Stomach smooth muscle (tissue), 2 donors: ENCODE data around the gene SAP30L.

Experiments used
- H3K27ac ChIP-seq: one replicate; pipeline ENCODE4 v1.7.0; 2013; ENCODE audit warnings: mild to moderate bottlenecking, low read length, inconsistent platforms
- H3K27me3 ChIP-seq, 2 donors: one replicate each; pipeline ENCODE4 v1.7.0; 2013; ENCODE audit warnings: low read length in 2 of 2; ENCODE audit not compliant: insufficient read depth in 2 of 2, control insufficient read depth in 1 of 2
- H3K36me3 ChIP-seq, 2 donors: one replicate each; pipeline ENCODE4 v1.7.0; 2013; ENCODE audit warnings: low read length in 2 of 2; ENCODE audit not compliant: control insufficient read depth in 2 of 2, insufficient read depth in 2 of 2
- H3K4me1 ChIP-seq: one replicate; pipeline ENCODE4 v1.7.0; 2013; ENCODE audit warnings: low read length; ENCODE audit not compliant: control insufficient read depth, insufficient read depth
- H3K4me3 ChIP-seq, 2 donors: one replicate each; pipeline ENCODE4 v1.7.0; 2013; ENCODE audit warnings: low read length in 2 of 2
- H3K9ac ChIP-seq, 2 donors: one replicate each; pipeline ENCODE4 v1.7.0; 2013; ENCODE audit warnings: low read length in 2 of 2, mild to moderate bottlenecking in 1 of 2
- H3K9me3 ChIP-seq, 2 donors: one replicate each; pipeline ENCODE4 v1.7.0; 2013; ENCODE audit warnings: low read length in 2 of 2; ENCODE audit not compliant: control insufficient read depth in 2 of 2
- donor health status: healthy.
- donor health status: Pancreatic carcinoma.

The SAP30L gene

GRCh38 chr5:154493274-154493673, 47.5 kb downstream of the SAP30L start:
- H3K9ac ChIP-seq, result no peak overlapping the region
- H3K36me3 ChIP-seq, result no peaks in the 10 kb centered on the region
- peaks cover 11 to 22% of the 10 kb centered on the region in 2 donors for H3K27me3 ChIP-seq
- H3K4me3 ChIP-seq, result no peak overlapping the region
- H3K27ac ChIP-seq, result no peak overlapping the region
- no peaks in the 10 kb centered on the region for H3K9me3 ChIP-seq
- H3K4me1 ChIP-seq, result no peaks in the 10 kb centered on the region

DNA sequence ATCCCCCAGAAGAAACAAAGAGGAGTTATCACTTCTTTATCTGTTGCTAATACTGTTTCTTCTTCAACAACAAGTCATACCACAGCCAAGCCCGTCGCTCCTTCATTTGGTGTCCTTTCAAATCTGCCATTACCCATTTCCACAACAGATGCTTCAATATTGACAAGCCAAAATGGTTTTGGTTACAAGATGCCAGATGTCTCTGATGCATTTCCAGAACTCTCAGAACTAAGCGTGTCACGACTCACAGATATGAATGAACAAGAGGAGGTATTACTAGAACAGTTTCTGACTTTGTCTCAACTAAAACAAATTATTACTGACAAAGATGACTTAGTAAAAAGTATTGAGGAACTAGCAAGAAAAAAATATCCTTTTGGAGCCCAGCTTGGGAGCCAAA, 48.2 kb downstream of the SAP30L start:
- H3K4me3 ChIP-seq, result no peak overlapping the region
- peaks cover 10 to 17% of the 10 kb centered on the region in 2 donors for H3K27me3 ChIP-seq
- H3K4me1 ChIP-seq, result no peaks in the 10 kb centered on the region

DNA sequence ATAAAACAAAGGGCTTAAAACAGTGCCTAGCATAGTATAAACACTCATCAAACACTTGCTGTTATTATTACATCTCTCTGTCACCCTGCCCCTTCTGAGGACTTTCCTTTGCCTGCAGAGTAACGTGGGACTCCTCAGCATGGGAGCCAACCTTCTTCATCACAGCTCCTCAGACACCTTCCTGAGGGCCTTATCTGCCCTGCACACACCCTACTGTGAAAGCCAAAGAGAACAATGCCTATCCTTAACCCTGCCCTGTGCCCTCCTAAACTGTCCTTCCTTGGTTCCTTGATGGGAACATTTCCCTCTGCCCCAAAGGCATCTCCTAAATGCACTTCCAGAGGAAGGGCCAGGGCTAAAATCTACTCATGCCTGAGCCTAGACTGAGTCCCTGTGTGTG, 52.8 kb downstream of the SAP30L start:
- Histone ChIP-seq H3K9me3 (no peaks in the 10 kb centered on the region), H3K9ac (no peak overlapping the region), H3K27ac (no peak overlapping the region), H3K27me3 (peaks cover 3 to 6% of the 10 kb centered on the region in 2 donors), H3K36me3 (no peaks in the 10 kb centered on the region), H3K4me1 (no peaks in the 10 kb centered on the region), H3K4me3 (no peak overlapping the region)

More for the DNA sequence above, 48.2 kb downstream of the SAP30L start:
- H3K9ac ChIP-seq, result no peak overlapping the region
- no peaks in the 10 kb centered on the region for H3K36me3 ChIP-seq
- no peaks in the 10 kb centered on the region for H3K9me3 ChIP-seq
- H3K27ac ChIP-seq, result no peak overlapping the region

DNA sequence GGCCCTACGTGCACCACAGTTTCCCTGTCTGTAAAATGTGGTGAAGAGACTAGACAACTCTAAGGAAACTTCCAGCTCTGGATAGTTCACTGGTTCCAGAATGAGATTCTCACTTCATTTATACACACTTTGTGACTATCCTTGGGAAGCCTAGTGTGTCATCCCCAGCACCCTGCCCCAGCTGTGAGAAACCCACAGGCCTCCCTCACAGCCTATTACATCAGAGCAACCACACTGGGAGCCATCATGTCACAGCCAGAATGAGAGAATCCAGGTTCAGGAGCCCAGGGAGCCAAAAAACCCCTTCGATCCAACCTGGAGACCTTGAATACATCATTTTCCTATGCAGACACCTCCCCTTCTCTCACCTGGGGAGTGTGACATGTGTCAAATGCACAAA, 53.2 kb downstream of the SAP30L start:
- no peak overlapping the region for H3K9ac ChIP-seq

GRCh38 chr5:154501566-154501965, 55.8 kb downstream of the SAP30L start:
- no peak overlapping the region for H3K27ac ChIP-seq
- no peaks in the 10 kb centered on the region for H3K9me3 ChIP-seq
- no peaks in the 10 kb centered on the region for H3K36me3 ChIP-seq
- no peak overlapping the region for H3K4me3 ChIP-seq
- H3K27me3 ChIP-seq, result peaks cover 0 to 7% of the 10 kb centered on the region in 2 donors
- no peak overlapping the region for H3K9ac ChIP-seq
- no peaks in the 10 kb centered on the region for H3K4me1 ChIP-seq

More for the DNA sequence above, 53.2 kb downstream of the SAP30L start:
- Histone ChIP-seq H3K4me1 (no peaks in the 10 kb centered on the region), H3K4me3 (no peak overlapping the region), H3K27me3 (peaks cover 0 to 7% of the 10 kb centered on the region in 2 donors), H3K27ac (no peak overlapping the region), H3K9me3 (no peaks in the 10 kb centered on the region), H3K36me3 (no peaks in the 10 kb centered on the region)

DNA sequence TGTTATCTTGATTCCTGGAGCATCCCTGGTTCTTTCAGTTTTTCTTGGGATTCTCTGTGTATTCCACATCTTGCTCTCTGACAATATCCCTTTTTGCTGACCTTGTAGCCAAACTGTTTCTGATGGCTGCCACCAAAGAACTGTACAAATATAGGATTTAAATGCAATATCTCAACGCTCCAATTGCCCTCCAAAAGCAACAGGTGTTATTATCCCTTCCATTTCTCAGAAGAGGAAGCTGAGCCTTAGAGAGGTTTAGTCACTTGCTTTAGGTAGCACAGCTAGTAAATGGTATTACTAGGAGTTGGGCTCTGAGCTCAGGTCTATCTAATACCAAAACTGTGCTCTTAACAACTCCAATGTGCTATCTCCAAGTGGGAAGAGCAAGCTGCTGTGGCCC, 56.4 kb downstream of the SAP30L start:
- no peak overlapping the region for H3K4me3 ChIP-seq
- H3K36me3 ChIP-seq, result no peaks in the 10 kb centered on the region
- H3K27me3 ChIP-seq, result peaks cover 0 to 7% of the 10 kb centered on the region in 2 donors

DNA sequence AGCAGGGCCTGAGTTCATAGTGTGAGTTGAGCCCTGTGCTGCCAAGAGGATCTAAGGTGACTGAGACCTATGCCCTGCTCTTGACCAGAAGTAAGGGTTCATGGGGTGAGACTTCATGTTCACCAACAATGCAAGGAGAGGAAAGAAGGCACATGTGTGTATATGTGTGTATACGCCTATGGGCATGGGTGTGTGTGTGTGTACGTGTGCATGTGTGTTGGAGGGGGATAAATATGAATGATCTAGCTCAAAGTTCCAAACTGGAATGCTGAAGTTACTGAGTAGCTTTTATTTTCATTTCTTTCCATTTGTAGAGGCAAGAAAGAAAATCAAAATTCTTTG, 57.9 kb downstream of the SAP30L start:
- no peaks in the 10 kb centered on the region for H3K36me3 ChIP-seq
- H3K27me3 ChIP-seq, result peaks cover 0 to 5% of the 10 kb centered on the region in 2 donors
- no peaks in the 10 kb centered on the region for H3K4me1 ChIP-seq
- no peak overlapping the region for H3K9ac ChIP-seq
- no peaks in the 10 kb centered on the region for H3K9me3 ChIP-seq
- no peak overlapping the region for H3K4me3 ChIP-seq
- H3K27ac ChIP-seq, result no peak overlapping the region

More for the DNA sequence above, 56.4 kb downstream of the SAP30L start:
- H3K4me1 ChIP-seq, result no peaks in the 10 kb centered on the region
- H3K9me3 ChIP-seq, result no peaks in the 10 kb centered on the region
- no peak overlapping the region for H3K9ac ChIP-seq
- H3K27ac ChIP-seq, result no peak overlapping the region

- H3K9me3 ChIP-seq, result no peaks in the 10 kb centered on the region
- no peak overlapping the region for H3K27ac ChIP-seq
- H3K36me3 ChIP-seq, result no peaks in the 10 kb centered on the region
- peaks cover 0 to 7% of the 10 kb centered on the region in 2 donors for H3K27me3 ChIP-seq
- H3K9ac ChIP-seq, result no peak overlapping the region
- no peaks in the 10 kb centered on the region for H3K4me1 ChIP-seq
- no peak overlapping the region for H3K4me3 ChIP-seq
These were observed 59.8 kb downstream of the SAP30L start for GRCh38 chr5:154505567-154505966.

DNA sequence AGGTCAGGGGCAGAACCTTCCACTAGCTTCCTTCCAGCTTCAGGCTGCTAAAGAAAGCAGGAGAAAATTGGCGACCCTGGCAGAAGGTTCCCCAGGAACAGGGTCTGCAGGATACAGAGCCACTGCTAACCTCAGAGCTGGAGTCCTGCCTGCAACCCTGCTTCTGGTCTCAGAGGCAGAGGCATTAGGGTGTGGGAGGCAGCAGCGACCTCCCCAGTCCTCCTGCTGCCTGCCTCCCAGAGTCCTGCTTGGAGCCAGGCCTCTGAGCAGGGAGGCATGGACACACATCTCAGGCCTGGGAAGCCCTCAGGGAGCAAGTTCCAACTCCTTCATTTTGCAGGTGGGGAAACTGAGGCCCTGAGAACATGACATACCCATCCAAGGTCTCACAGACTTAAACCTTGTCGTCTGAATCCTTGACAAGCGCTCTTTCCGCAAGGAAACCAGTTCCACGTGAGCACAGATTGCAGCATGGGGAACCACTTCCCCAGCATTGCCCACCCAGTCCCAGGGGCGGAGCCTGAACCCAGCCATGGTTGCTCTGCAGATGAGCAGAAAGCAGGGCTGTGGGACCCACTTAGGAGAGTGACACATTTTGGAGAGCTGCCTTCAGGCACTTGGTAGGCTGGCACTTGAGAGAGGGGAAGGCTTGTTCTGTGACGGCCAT, 60.4 kb downstream of the SAP30L start:
- Histone ChIP-seq H3K9me3 (no peaks in the 10 kb centered on the region), H3K9ac (no peak overlapping the region), H3K27ac (no peak overlapping the region), H3K4me3 (no peak overlapping the region), H3K27me3 (peaks cover 0 to 7% of the 10 kb centered on the region in 2 donors), H3K4me1 (no peaks in the 10 kb centered on the region), H3K36me3 (no peaks in the 10 kb centered on the region)

GRCh38 chr5:154506716-154507080, 60.9 kb downstream of the SAP30L start:
- no peaks in the 10 kb centered on the region for H3K9me3 ChIP-seq
- H3K27ac ChIP-seq, result no peak overlapping the region
- peaks cover 0 to 7% of the 10 kb centered on the region in 2 donors for H3K27me3 ChIP-seq
- H3K4me3 ChIP-seq, result no peak overlapping the region
- no peaks in the 10 kb centered on the region for H3K36me3 ChIP-seq
- H3K9ac ChIP-seq, result no peak overlapping the region
- H3K4me1 ChIP-seq, result no peaks in the 10 kb centered on the region

- H3K9me3 ChIP-seq, result no peaks in the 10 kb centered on the region
- no peaks in the 10 kb centered on the region for H3K4me1 ChIP-seq
- peaks cover 0 to 4% of the 10 kb centered on the region in 2 donors for H3K27me3 ChIP-seq
- H3K36me3 ChIP-seq, result no peaks in the 10 kb centered on the region
- H3K4me3 ChIP-seq, result no peak overlapping the region
- H3K9ac ChIP-seq, result no peak overlapping the region
- H3K27ac ChIP-seq, result no peak overlapping the region
These were observed 62.3 kb downstream of the SAP30L start for GRCh38 chr5:154508114-154508513.
